ENCODE data around the gene CTDP1. TPM values are rescaled to one million over a fixed set of nuclear protein-coding genes. Genes with fewer than 3 reads are reported as not detected.

Gene CTDP1
- total RNA-seq, 1 experiment from 2014 or later, result 16.1 TPM

DNA sequence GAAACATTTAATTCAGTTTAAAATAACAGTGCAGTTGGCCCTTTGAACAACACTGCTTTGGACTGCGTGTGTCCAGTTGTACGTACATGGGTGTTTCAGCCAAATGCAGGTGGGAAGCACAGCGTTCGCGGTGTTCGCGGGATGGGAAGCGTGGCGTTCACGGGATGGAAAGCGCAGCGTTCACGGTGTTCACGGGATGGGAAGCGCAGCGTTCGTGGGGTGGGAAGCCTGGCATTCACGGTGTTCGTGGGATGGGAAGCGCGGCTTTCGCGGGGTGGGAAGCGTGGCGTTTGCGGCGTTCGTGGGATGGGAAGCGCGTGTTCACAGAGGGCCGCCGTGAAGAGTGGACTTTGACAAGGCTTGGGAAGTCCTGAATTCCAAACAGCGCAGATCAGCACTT is 47.6 kb downstream of the CTDP1 start:
- BruUV-seq (replicated peaks), result no TSS peak
- ChIA-PET CTCF (no interaction called here), POLR2A (no interaction called here)
- no peaks in the 10 kb centered on the region for H3K4me1 ChIP-seq
- Mint-ChIP-seq H3K27ac (ENCODE audit: unreplicated experiment) (no peak overlapping the region), H3K36me3 (ENCODE audit: insufficient read depth, unreplicated experiment) (peaks cover 53% of the 10 kb centered on the region), H3K27me3 (ENCODE audit: insufficient read depth, unreplicated experiment) (no peaks in the 10 kb centered on the region), H3K4me1 (ENCODE audit: low read depth, unreplicated experiment) (no peaks in the 10 kb centered on the region), H3K9me3 (ENCODE audit: unreplicated experiment) (no peaks in the 10 kb centered on the region), H3K4me3 (ENCODE audit: unreplicated experiment) (no peak overlapping the region)
- H3K27me3 ChIP-seq (replicated peaks; ENCODE audit: control insufficient read depth, insufficient read depth, low read length), result no peaks in the 10 kb centered on the region
- no peaks in the 10 kb centered on the region for H3K36me3 ChIP-seq (ENCODE audit: control insufficient read depth, insufficient read depth, low read length)
- no peak overlapping the region for H3K4me3 ChIP-seq (ENCODE audit: low read depth, low read length)
- TF ChIP-seq, protein P1, sequence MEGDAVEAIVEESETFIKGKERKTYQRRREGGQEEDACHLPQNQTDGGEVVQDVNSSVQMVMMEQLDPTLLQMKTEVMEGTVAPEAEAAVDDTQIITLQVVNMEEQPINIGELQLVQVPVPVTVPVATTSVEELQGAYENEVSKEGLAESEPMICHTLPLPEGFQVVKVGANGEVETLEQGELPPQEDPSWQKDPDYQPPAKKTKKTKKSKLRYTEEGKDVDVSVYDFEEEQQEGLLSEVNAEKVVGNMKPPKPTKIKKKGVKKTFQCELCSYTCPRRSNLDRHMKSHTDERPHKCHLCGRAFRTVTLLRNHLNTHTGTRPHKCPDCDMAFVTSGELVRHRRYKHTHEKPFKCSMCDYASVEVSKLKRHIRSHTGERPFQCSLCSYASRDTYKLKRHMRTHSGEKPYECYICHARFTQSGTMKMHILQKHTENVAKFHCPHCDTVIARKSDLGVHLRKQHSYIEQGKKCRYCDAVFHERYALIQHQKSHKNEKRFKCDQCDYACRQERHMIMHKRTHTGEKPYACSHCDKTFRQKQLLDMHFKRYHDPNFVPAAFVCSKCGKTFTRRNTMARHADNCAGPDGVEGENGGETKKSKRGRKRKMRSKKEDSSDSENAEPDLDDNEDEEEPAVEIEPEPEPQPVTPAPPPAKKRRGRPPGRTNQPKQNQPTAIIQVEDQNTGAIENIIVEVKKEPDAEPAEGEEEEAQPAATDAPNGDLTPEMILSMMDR (IDR thresholded peaks at IDR 0.05; ENCODE audit: insufficient read depth in 1 of 2, low read depth in 1 of 2, low read length in 1 of 2, severe bottlenecking in 1 of 2, unreplicated experiment in 1 of 2), result no peak
- H3K9me3 ChIP-seq, result no peaks in the 10 kb centered on the region
- intact Hi-C loops (cut with micrococcal nuclease; ENCODE audit: unreplicated experiment), result no loop called here
- no peak for DNase-seq

DNA sequence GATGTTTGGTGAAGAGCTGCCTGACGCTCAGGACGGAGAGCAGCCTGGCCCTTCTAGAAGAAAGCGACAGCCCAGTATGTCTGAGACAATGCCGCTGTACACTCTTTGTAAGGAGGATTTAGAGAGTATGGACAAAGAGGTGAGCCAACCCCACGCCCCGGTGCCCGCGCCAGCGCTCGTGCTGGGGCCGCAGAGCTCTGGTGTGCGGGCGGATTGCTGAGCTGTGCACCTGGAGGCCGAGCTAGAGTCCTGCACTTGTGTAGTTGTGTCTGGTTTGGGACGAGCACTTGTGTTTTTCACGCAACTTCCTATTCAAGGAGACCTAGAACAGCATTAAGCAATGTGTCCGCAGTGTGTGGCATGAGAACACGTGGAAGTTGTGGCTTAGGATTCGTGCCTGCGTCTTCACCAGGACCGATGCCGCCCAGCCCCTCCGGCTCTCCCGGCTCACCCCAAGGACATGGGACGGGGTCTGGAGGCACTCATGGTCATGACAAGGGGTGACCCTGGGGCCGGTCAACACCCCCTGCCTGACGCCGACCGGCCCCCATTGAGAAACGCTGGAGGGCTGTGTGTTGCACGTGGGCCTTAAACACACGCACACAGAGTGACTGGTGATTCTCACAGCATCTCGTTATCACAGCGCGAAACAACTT is 49.5 kb downstream of the CTDP1 start:
- no peaks in the 10 kb centered on the region for H3K36me3 ChIP-seq (ENCODE audit: control insufficient read depth, insufficient read depth, low read length)
- CTCF ChIA-PET, result no interaction called here
- TF ChIP-seq, protein P1 (IDR thresholded peaks at IDR 0.05; ENCODE audit: insufficient read depth in 1 of 2, low read depth in 1 of 2, low read length in 1 of 2, severe bottlenecking in 1 of 2, unreplicated experiment in 1 of 2), result no peak
- Mint-ChIP-seq H3K4me1 (ENCODE audit: low read depth, unreplicated experiment) (no peaks in the 10 kb centered on the region), H3K4me3 (ENCODE audit: unreplicated experiment) (no peak overlapping the region), H3K27ac (ENCODE audit: unreplicated experiment) (no peak overlapping the region), H3K27me3 (ENCODE audit: insufficient read depth, unreplicated experiment) (no peaks in the 10 kb centered on the region), H3K36me3 (ENCODE audit: insufficient read depth, unreplicated experiment) (peaks cover 59% of the 10 kb centered on the region), H3K9me3 (ENCODE audit: unreplicated experiment) (no peaks in the 10 kb centered on the region)
- no peak for DNase-seq
- no peaks in the 10 kb centered on the region for H3K27me3 ChIP-seq (replicated peaks; ENCODE audit: control insufficient read depth, insufficient read depth, low read length)
- POLR2A ChIA-PET, result no interaction called here
- H3K4me1 ChIP-seq, result no peaks in the 10 kb centered on the region
- H3K4me3 ChIP-seq (ENCODE audit: low read depth, low read length), result no peak overlapping the region
- BruUV-seq (replicated peaks), result no TSS peak
- no peaks in the 10 kb centered on the region for H3K9me3 ChIP-seq
- intact Hi-C loops (cut with micrococcal nuclease; ENCODE audit: unreplicated experiment), result no loop called here

DNA sequence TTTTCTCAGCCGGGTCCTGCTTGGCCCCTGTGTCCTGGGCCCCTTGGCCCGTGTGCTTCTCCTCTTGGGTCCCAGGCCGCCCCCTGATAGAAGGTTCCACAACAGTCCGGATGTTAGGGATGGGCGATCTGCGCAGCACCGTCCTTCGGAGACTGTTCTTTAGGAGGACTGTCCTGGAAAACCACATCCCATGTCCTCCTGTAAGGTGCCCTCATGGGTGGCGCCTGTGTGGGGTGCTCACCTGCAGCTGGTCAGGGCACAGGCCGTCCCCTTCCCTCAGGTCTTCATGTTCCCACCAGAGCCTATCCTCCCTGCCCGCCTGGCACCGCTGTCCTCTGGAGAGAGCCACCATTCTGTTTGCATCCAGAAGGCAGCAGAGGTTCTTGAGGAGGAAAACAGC is 50.0 kb downstream of the CTDP1 start:
- H3K27ac Mint-ChIP-seq (ENCODE audit: unreplicated experiment), result no peak overlapping the region
- ChIA-PET POLR2A (no interaction called here), CTCF (no interaction called here)
- TF ChIP-seq, protein P1 (IDR thresholded peaks at IDR 0.05; ENCODE audit: insufficient read depth in 1 of 2, low read depth in 1 of 2, low read length in 1 of 2, severe bottlenecking in 1 of 2, unreplicated experiment in 1 of 2), result no peak
- Histone ChIP-seq H3K4me3 (ENCODE audit: low read depth, low read length) (no peak overlapping the region), H3K9me3 (no peaks in the 10 kb centered on the region), H3K36me3 (ENCODE audit: control insufficient read depth, insufficient read depth, low read length) (no peaks in the 10 kb centered on the region), H3K4me1 (no peaks in the 10 kb centered on the region), H3K27me3 (replicated peaks; ENCODE audit: control insufficient read depth, insufficient read depth, low read length) (no peaks in the 10 kb centered on the region)
- no TSS peak for BruUV-seq (replicated peaks)
- no peak overlapping the region for H3K4me3 Mint-ChIP-seq (ENCODE audit: unreplicated experiment)
- H3K27me3 Mint-ChIP-seq (ENCODE audit: insufficient read depth, unreplicated experiment), result no peaks in the 10 kb centered on the region
- H3K4me1 Mint-ChIP-seq (ENCODE audit: low read depth, unreplicated experiment), result no peaks in the 10 kb centered on the region
- H3K36me3 Mint-ChIP-seq (ENCODE audit: insufficient read depth, unreplicated experiment), result peaks cover 63% of the 10 kb centered on the region
- H3K9me3 Mint-ChIP-seq (ENCODE audit: unreplicated experiment), result no peaks in the 10 kb centered on the region
- DNase-seq, result no peak
- intact Hi-C loops (cut with micrococcal nuclease; ENCODE audit: unreplicated experiment), result no loop called here
